Measurements from ENCODE around the gene EVX1. TPM values are rescaled to one million over a fixed set of nuclear protein-coding genes. Genes with fewer than 3 reads are reported as not detected.

Gene EVX1
- total RNA-seq, 2 experiments from 2014 or later, result not detected

DNA sequence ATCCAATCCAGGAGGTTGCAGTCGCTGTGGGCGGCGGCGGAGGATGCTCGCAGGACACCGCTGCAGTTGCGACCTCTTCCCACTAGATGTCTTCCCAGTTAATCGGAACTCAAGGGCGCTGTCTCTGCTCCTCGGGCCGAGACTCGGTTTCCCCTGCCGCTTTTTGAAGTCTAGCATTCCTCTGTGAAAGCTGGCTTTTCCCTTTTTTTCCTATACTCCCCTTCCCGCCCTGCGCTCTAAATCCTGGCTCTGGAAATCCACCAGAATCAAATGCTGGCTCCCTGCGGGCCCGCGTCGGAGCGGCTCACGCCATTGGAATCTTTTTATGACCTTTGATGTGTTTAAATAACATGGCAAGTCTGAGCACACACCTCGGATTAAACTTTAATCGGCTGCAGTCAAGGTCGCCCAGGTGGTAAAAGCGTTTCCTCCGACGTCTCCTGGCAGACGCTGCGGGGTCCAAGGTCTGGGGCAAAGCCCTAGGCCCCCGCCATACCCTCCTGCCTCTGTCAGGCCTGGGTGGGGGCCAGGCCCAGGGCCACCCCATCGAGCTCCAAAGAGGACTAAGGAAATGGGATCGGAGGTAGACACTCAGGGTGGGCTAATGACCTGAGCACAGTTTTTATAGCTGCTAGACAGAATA is 32.0 kb upstream of the EVX1 start:
- no peak overlapping the region for H3K27ac Mint-ChIP-seq
- ChIA-PET CTCF (interaction anchor here (0.6 to 3.3 kb wide), 20 partner anchors 9 to 810 kb away, joined by 3 to 25 read pairs (median 5); partner anchors contain the start of genes EVX1, HOXA11 and HOXA13), POLR2A (interaction anchor here (0.6 kb wide), 1 partner anchor 25 kb away, joined by 4 read pairs; no protein-coding TSS in a partner anchor)
- H3K36me3 Mint-ChIP-seq (ENCODE audit: low read depth), result no peaks in the 10 kb centered on the region
- ATAC-seq, result peak; percentile 80
- intact Hi-C loops (cut with micrococcal nuclease), result no loop called here
- peaks cover 12% of the 10 kb centered on the region for H3K4me1 Mint-ChIP-seq (ENCODE audit: low read depth)
- no peaks in the 10 kb centered on the region for H3K9me3 Mint-ChIP-seq
- H3K4me3 Mint-ChIP-seq, result peak overlapping the region; percentile 30
- peaks cover 90% of the 10 kb centered on the region for H3K27me3 Mint-ChIP-seq
- peak; percentile 72 for DNase-seq
- TF ChIP-seq, protein P1, sequence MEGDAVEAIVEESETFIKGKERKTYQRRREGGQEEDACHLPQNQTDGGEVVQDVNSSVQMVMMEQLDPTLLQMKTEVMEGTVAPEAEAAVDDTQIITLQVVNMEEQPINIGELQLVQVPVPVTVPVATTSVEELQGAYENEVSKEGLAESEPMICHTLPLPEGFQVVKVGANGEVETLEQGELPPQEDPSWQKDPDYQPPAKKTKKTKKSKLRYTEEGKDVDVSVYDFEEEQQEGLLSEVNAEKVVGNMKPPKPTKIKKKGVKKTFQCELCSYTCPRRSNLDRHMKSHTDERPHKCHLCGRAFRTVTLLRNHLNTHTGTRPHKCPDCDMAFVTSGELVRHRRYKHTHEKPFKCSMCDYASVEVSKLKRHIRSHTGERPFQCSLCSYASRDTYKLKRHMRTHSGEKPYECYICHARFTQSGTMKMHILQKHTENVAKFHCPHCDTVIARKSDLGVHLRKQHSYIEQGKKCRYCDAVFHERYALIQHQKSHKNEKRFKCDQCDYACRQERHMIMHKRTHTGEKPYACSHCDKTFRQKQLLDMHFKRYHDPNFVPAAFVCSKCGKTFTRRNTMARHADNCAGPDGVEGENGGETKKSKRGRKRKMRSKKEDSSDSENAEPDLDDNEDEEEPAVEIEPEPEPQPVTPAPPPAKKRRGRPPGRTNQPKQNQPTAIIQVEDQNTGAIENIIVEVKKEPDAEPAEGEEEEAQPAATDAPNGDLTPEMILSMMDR (IDR thresholded peaks at IDR 0.05), result peak; percentile 85

DNA sequence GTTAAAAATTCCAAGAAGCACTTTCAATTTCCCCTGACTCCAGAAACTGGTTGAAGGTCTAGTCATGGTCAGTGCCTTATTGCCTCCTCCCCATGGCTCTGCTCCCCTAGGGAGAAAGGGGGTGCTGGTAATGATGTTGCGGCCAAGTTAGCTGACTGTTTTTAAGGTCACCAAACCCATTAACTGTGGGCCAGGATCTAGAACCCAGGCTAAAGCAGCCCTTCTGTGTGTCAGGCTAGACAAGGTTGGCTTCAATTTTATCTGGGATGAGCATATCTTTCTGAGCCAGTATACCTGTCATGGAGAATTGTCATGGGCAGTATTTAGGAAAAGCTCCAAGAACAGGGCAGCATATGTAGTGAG is 31.5 kb upstream of the EVX1 start:
- intact Hi-C loops (cut with micrococcal nuclease), result no loop called here
- POLR2A ChIA-PET, result interaction anchor here (0.6 kb wide), 1 partner anchor 25 kb away, joined by 4 read pairs; no protein-coding TSS in a partner anchor
- Mint-ChIP-seq H3K36me3 (ENCODE audit: low read depth) (no peaks in the 10 kb centered on the region), H3K9me3 (no peaks in the 10 kb centered on the region), H3K4me3 (no peak overlapping the region), H3K27ac (no peak overlapping the region), H3K27me3 (peaks cover 89% of the 10 kb centered on the region), H3K4me1 (ENCODE audit: low read depth) (peaks cover 8% of the 10 kb centered on the region)
- no peak for ATAC-seq
- TF ChIP-seq, protein P1 (IDR thresholded peaks at IDR 0.05), result no peak
- DNase-seq, result no peak
- CTCF ChIA-PET, result interaction anchor here (0.6 to 3.3 kb wide), 16 partner anchors 9 to 809 kb away, joined by 3 to 25 read pairs (median 5); partner anchors contain the start of genes EVX1 and HOXA11

DNA sequence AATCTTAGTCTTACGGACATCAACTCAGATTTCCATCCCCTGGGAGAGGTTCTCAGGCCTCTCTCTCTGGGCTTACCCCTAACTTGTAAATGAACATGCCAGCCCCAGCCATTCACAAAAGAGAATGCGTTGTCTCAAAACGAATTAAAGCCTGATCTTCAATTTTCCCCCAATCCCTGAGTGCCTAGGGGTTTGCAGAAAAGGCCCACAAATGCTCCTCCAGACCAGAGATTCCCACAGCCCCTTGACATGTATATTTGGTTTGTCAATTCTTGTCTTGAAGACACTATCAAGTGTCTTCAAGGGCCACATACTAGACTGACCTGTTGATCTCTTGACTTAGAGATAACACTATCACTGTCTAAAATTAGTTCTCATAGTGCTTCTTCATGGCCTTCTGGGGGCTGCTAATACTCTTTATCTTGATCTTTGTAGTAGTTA is 30.8 kb upstream of the EVX1 start:
- Mint-ChIP-seq H3K4me1 (ENCODE audit: low read depth) (peaks cover 8% of the 10 kb centered on the region), H3K27ac (no peak overlapping the region)
- intact Hi-C loops (cut with micrococcal nuclease), result no loop called here

DNA sequence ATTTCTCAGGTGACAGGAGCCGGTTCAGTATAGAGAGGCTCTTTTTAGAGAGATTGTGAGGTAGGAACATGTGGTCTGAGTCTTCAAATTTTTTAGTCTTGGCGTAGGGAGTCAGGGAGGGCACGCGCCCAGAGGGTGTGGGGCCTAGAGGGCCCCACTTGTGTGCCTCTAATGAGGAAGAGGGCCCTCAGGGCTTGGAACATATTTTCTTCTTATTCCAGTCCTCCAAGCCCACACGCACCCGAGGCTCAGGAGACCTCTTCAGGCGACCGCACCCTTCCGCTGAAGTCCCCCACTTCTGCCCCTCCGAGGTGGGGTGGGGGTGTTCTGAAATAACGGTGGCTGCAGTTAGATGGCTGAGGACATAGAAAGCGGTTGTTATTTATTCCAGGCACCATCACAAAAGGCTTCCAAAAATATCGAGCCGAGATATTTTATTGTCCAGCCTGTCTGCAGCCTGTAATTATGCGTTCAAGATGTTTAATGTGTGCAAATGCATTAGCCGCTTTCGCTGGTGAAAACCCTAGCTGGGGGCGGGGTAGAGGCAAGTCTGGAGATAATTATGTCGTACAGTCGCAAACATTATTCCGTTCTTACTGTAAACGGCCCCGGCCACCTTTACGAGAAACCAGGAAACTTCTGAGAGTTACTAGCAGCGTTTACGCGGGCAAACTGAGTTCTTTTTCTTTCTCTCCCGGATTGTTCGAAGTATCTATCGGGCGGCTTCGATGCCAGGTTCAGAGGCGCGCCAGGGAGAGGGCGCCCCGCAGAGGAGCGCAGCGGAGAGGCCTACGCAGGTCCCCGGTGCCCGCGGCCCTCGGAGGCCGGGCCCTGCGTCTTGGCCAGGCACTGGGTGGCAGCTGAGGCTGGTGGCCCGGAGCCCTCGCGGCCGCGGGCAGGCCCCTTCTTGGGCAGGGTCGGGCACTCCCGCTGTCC is 29.8 kb upstream of the EVX1 start:
- Mint-ChIP-seq H3K27ac (no peak overlapping the region), H3K9me3 (no peaks in the 10 kb centered on the region), H3K4me3 (no peak overlapping the region), H3K27me3 (peaks cover 77% of the 10 kb centered on the region), H3K36me3 (ENCODE audit: low read depth) (no peaks in the 10 kb centered on the region), H3K4me1 (ENCODE audit: low read depth) (peaks cover 8% of the 10 kb centered on the region)
- ChIA-PET POLR2A (no interaction called here), CTCF (no interaction called here)
- ATAC-seq, result peak; percentile 37
- no peak for DNase-seq
- TF ChIP-seq, protein P1 (IDR thresholded peaks at IDR 0.05), result no peak
- intact Hi-C loops (cut with micrococcal nuclease), result no loop called here

More for the DNA sequence above, 30.8 kb upstream of the EVX1 start:
- ChIA-PET CTCF (interaction anchor here (1.0 to 3.3 kb wide), 9 partner anchors 10 to 563 kb away, joined by 3 to 25 read pairs (median 5); no protein-coding TSS in a partner anchor), POLR2A (interaction anchor here (0.6 kb wide), 1 partner anchor 224 kb away, joined by 3 read pairs; no protein-coding TSS in a partner anchor)
- no peaks in the 10 kb centered on the region for H3K9me3 Mint-ChIP-seq
- ATAC-seq (no peak), DNase-seq (no peak)
- no peak overlapping the region for H3K4me3 Mint-ChIP-seq
- TF ChIP-seq, protein P1 (IDR thresholded peaks at IDR 0.05), result no peak
- no peaks in the 10 kb centered on the region for H3K36me3 Mint-ChIP-seq (ENCODE audit: low read depth)
- H3K27me3 Mint-ChIP-seq, result peaks cover 86% of the 10 kb centered on the region
